WTC11 (cell line): ENCODE results near the gene DSTN. TPM values are rescaled to one million over a fixed set of nuclear protein-coding genes. Genes with fewer than 3 reads are reported as not detected.

Experiments used
- ATAC-seq: fragments of 200-7000 bp; cut with Tn5 transposase; 2 replicates; pipeline ENCODE4 v1.10.0; 2021; ENCODE audit warnings: mild to moderate bottlenecking, moderate library complexity
- CTCF ChIA-PET: fragments of 300-600 bp; sonication (Branson Sonifier 250); formaldehyde crosslinking; loops from one replicate; lab custom pipeline; 2021; ENCODE audit warnings: antibody characterized with exemption; lab: Charles Lee
- POLR2A ChIA-PET: fragments of 350-600 bp; sonication (Branson Sonifier 250); formaldehyde crosslinking; loops from one replicate; lab custom pipeline; 2021; ENCODE audit warnings: antibody characterized with exemption; lab: Charles Lee
- DNase-seq: peaks from one replicate; pipeline ENCODE4 v3.0.0; 2021; ENCODE audit warnings: low spot score
- H3K27ac Mint-ChIP-seq: 2 replicates; pipeline ENCODE4 v1.8.0; 2021; ENCODE audit warnings: mixed read lengths
- H3K27me3 Mint-ChIP-seq: 2 replicates; pipeline ENCODE4 v1.8.0; 2021; ENCODE audit warnings: low read depth, mild to moderate bottlenecking, moderate library complexity, mixed read lengths
- H3K36me3 Mint-ChIP-seq: 2 replicates; pipeline ENCODE4 v1.8.0; 2021; ENCODE audit warnings: mixed read lengths
- H3K4me1 Mint-ChIP-seq: 2 replicates; pipeline ENCODE4 v1.8.0; 2022; ENCODE audit warnings: mixed read lengths
- H3K4me3 Mint-ChIP-seq: 2 replicates; pipeline ENCODE4 v1.8.0; 2021; ENCODE audit warnings: mild to moderate bottlenecking, moderate library complexity, mixed read lengths
- H3K9me3 Mint-ChIP-seq: 2 replicates; pipeline ENCODE4 v1.8.0; 2021; ENCODE audit warnings: mixed read lengths
- ATF3 ChIP-seq: sonication (generic); formaldehyde crosslinking; conservative IDR thresholded peaks from 2 replicates; pipeline ENCODE4 v1.8.1; 2022; ENCODE audit warnings: mild to moderate bottlenecking, missing genetic modification reagents
- ATF6 ChIP-seq: sonication (generic); formaldehyde crosslinking; IDR thresholded peaks from 2 replicates; pipeline ENCODE4 v1.8.1; 2023; ENCODE audit warnings: mild to moderate bottlenecking, missing genetic modification reagents
- ELF4 ChIP-seq: sonication (generic); formaldehyde crosslinking; IDR thresholded peaks from 2 replicates; pipeline ENCODE4 v1.8.1; 2022; ENCODE audit warnings: low read depth, mild to moderate bottlenecking, moderate library complexity, missing genetic modification reagents
- EMX1 ChIP-seq: fragments of 250-450 bp; sonication (Bioruptor Pico); IDR thresholded peaks from 2 replicates; pipeline ENCODE4 v1.8.0; 2021; ENCODE audit warnings: mild to moderate bottlenecking
- ERG ChIP-seq: fragments of 250-450 bp; sonication (Bioruptor Pico); IDR thresholded peaks from 2 replicates; pipeline ENCODE4 v1.8.0; 2021; ENCODE audit warnings: mild to moderate bottlenecking
- GRHL2 ChIP-seq: fragments of 250-450 bp; sonication (Bioruptor Pico); IDR thresholded peaks from 2 replicates; pipeline ENCODE4 v1.8.0; 2022; ENCODE audit warnings: mild to moderate bottlenecking, moderate library complexity; ENCODE audit not compliant: insufficient replicate concordance, severe bottlenecking
- HMGXB4 ChIP-seq: sonication (generic); formaldehyde crosslinking; IDR thresholded peaks from 2 replicates; pipeline ENCODE4 v1.8.1; 2023; ENCODE audit warnings: mild to moderate bottlenecking, moderate library complexity, missing genetic modification reagents
- MAX ChIP-seq: sonication (generic); formaldehyde crosslinking; IDR thresholded peaks from 2 replicates; pipeline ENCODE4 v1.8.0; 2022; ENCODE audit warnings: mild to moderate bottlenecking, missing genetic modification reagents
- MLX ChIP-seq: sonication (generic); formaldehyde crosslinking; IDR thresholded peaks from 2 replicates; pipeline ENCODE4 v1.8.1; 2023; ENCODE audit warnings: mild to moderate bottlenecking, missing genetic modification reagents, moderate library complexity
- PREB ChIP-seq: sonication (generic); formaldehyde crosslinking; IDR thresholded peaks from 2 replicates; pipeline ENCODE4 v1.8.1; 2022; ENCODE audit warnings: mild to moderate bottlenecking, missing genetic modification reagents, moderate library complexity, borderline replicate concordance
- TP53 ChIP-seq: sonication (generic); formaldehyde crosslinking; IDR thresholded peaks from 2 replicates; pipeline ENCODE4 v1.8.1; 2023; ENCODE audit warnings: mild to moderate bottlenecking, missing genetic modification reagents
- USF2 ChIP-seq: sonication (generic); formaldehyde crosslinking; IDR thresholded peaks from 2 replicates; pipeline ENCODE4 v1.8.1; 2023; ENCODE audit warnings: mild to moderate bottlenecking, missing genetic modification reagents, moderate library complexity
- ZNF121 ChIP-seq: sonication (generic); formaldehyde crosslinking; IDR thresholded peaks from 2 replicates; pipeline ENCODE4 v1.8.0; 2023; ENCODE audit warnings: missing genetic modification reagents
- ZNF219 ChIP-seq: sonication (generic); formaldehyde crosslinking; IDR thresholded peaks from 2 replicates; pipeline ENCODE4 v1.8.0; 2023; ENCODE audit warnings: missing genetic modification reagents, mild to moderate bottlenecking, borderline replicate concordance
- ZNF396 ChIP-seq: fragments of 250-450 bp; sonication (Bioruptor Pico); IDR thresholded peaks from 2 replicates; pipeline ENCODE4 v1.8.0; 2021; ENCODE audit warnings: mild to moderate bottlenecking, moderate library complexity, borderline replicate concordance
- ZSCAN18 ChIP-seq: fragments of 250-450 bp; sonication (Bioruptor Pico); IDR thresholded peaks from 2 replicates; pipeline ENCODE4 v2.1.2; 2022; ENCODE audit warnings: mild to moderate bottlenecking, moderate library complexity
- total RNA-seq: library from RNA; stranded (reverse); gene quantifications from 3 replicates; pipeline ENCODE4 v1.2.3, GENCODE V29; 2021

Gene DSTN
- total RNA-seq, 1 experiment from 2014 or later = 153 TPM

- TF ChIP-seq ZNF121 = peak; percentile 94
- no peak for TF ChIP-seq ATF6
- H3K36me3 Mint-ChIP-seq = peaks cover 2% of the 10 kb centered on the region; the same call in 1 of the 2 replicates
- H3K9me3 Mint-ChIP-seq = no peaks in the 10 kb centered on the region
- POLR2A ChIA-PET = no interaction called here
- peaks cover 30% of the 10 kb centered on the region for H3K4me1 Mint-ChIP-seq
- no peak overlapping the region for H3K27ac Mint-ChIP-seq
- H3K27me3 Mint-ChIP-seq = no peaks in the 10 kb centered on the region
- H3K4me3 Mint-ChIP-seq = no peak overlapping the region
- ATAC-seq = no peak
- CTCF ChIA-PET = no interaction called here
- DNase-seq = no peak
These were observed 17.3 kb downstream of the DSTN start for GRCh38 chr20:17587148-17587547.

GRCh38 chr20:17587824-17588223 is 17.9 kb downstream of the DSTN start:
- peaks cover 25% of the 10 kb centered on the region for H3K4me1 Mint-ChIP-seq
- ChIA-PET POLR2A (no interaction called here), CTCF (interaction anchor here (0.5 kb wide), 1 partner anchor 13 kb away, joined by 4 read pairs; no protein-coding TSS in a partner anchor)
- H3K36me3 Mint-ChIP-seq = peaks cover 2% of the 10 kb centered on the region; the same call in 1 of the 2 replicates
- peak overlapping the region; percentile 25 for H3K27ac Mint-ChIP-seq
- TF ChIP-seq EMX1 (CRISPR knock-in tag) (no peak), ZNF219 (CRISPR knock-in tag) (no peak), PREB (CRISPR knock-in tag) (no peak), TP53 (CRISPR knock-in tag) (no peak), ZNF396 (CRISPR knock-in tag) (no peak), MAX (CRISPR knock-in tag) (no peak), ZSCAN18 (CRISPR knock-in tag) (no peak)
- no peaks in the 10 kb centered on the region for H3K9me3 Mint-ChIP-seq
- H3K4me3 Mint-ChIP-seq = no peak overlapping the region
- no peak for ATAC-seq
- no peaks in the 10 kb centered on the region for H3K27me3 Mint-ChIP-seq
- no peak for DNase-seq

GRCh38 chr20:17589161-17589834 is 19.4 kb downstream of the DSTN start:
- peaks cover 30% of the 10 kb centered on the region for H3K4me1 Mint-ChIP-seq
- POLR2A ChIA-PET = no interaction called here
- H3K36me3 Mint-ChIP-seq = peaks cover 2% of the 10 kb centered on the region; the same call in 1 of the 2 replicates
- H3K27me3 Mint-ChIP-seq = no peaks in the 10 kb centered on the region
- no peak overlapping the region for H3K27ac Mint-ChIP-seq
- CTCF ChIA-PET = interaction anchor here (1.4 kb wide), 1 partner anchor 29 kb away, joined by 5 read pairs; no protein-coding TSS in a partner anchor
- DNase-seq (no peak), ATAC-seq (no peak)
- H3K4me3 Mint-ChIP-seq = no peak overlapping the region
- H3K9me3 Mint-ChIP-seq = no peaks in the 10 kb centered on the region
- no peak for TF ChIP-seq HMGXB4 (CRISPR knock-in tag)
- no peak for TF ChIP-seq ERG (CRISPR knock-in tag)
- no peak for TF ChIP-seq MLX (CRISPR knock-in tag)
- no peak for TF ChIP-seq ELF4
- TF ChIP-seq ZNF121 = no peak
- no peak for TF ChIP-seq GRHL2 (CRISPR knock-in tag)
- no peak for TF ChIP-seq ATF3 (CRISPR knock-in tag)
- TF ChIP-seq TP53 (CRISPR knock-in tag) = no peak
- no peak for TF ChIP-seq USF2
